Activated CD8-positive, alpha-beta memory T cell treated with anti-CD3 and anti-CD28 coated beads, Interleukin-2, amount 50 U/mL, for 4 hours (primary cell): ENCODE data around the gene THOP1.

Experiments used
- DNase-seq: peaks from one replicate; pipeline ENCODE4 v3.0.0-alpha.2; 2020

THOP1 gene

DNA sequence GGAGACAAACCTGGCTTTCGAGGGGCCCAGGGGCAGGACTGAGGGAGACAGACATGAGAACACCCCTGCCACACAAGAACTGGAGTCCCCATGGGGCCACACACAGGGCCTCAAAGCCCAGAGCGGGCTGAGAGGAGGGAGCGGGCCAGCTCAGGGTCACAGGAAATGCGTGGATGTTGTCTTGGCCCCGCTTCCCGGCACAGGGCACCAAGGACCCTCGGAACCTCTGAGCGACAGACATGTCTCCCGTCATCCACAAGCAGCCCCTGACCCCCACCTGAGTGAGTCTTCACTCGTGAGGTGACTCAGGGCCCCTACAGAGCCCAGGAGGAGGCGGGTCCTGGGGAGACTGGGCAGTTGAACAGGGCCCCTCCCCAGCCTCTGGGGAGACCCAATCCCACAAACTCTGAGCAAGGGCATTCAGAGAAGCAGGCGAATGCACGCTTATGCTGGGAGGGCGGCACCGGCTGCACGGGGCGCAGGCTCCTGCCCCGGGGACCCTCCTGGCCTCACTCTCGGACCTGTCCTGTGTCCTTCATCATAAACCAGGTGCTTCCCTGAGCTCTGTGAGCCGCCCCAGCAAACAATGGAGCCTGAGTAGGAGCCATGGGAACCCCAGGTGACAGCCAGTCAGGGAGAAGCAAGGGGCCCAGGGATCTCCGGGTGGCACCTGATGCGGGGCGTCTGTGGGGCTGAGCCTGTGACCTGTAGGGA lies 22.4 kb upstream of the THOP1 start:
- DNase-seq = no peak

DNA sequence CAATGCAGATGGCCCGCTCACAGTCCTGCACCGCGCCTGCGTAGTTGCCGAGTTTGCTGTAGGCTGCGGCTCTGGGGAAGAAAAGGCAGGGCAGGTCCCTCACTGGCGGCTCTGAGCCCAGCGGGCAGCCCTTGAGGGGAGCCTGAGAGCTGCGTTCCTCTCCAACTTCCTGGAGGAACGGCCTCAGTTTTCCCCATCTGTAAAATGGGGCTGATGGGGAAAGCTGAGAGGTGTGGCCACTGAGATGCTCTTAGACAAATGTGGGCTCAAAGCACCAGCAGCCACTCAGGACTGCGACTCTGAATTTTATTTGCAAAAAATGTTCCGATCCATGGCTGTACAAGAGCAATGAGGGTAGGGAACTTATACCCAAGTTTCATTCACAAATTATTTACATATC lies 21.6 kb upstream of the THOP1 start:
- no peak for DNase-seq

DNA sequence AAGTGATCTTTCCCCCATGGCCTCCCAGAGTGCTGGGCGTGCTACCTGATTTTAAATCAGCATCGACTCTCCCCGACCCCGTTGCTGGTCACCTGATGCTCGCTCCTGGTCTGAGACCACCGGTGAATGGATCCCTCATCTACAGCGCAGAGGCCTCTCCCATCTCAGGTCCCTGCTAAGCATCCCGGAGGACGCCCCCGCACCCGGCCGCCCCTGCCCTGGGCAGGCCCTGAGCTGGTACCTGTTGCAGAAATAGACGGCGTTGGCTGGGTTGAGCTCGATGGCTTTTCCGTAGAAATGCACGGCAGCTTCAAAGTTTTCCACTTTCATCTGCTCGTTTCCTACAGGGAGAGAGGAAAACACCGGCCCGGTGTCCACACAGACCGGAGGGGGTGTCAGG lies 20.4 kb upstream of the THOP1 start:
- no peak for DNase-seq

DNA sequence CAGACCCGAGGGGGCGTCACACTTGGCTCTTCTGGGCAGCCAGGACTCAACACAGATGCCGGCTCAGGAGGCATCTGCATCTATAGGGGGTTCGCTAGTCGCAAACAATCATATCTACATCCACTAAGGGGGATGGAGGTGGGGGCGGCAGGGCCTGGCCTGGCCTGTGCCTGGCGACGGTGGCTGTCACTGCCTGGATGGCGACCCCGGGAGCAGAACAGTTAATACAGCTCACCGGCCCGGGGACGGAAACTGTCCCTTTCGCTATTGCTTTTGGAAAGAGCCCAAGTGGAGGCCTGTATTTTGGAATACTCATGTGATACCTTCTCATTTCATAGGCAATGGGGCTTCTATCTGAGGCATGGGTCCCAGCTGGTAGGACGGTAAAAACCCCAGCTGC lies 19.9 kb upstream of the THOP1 start:
- DNase-seq = no peak

DNA sequence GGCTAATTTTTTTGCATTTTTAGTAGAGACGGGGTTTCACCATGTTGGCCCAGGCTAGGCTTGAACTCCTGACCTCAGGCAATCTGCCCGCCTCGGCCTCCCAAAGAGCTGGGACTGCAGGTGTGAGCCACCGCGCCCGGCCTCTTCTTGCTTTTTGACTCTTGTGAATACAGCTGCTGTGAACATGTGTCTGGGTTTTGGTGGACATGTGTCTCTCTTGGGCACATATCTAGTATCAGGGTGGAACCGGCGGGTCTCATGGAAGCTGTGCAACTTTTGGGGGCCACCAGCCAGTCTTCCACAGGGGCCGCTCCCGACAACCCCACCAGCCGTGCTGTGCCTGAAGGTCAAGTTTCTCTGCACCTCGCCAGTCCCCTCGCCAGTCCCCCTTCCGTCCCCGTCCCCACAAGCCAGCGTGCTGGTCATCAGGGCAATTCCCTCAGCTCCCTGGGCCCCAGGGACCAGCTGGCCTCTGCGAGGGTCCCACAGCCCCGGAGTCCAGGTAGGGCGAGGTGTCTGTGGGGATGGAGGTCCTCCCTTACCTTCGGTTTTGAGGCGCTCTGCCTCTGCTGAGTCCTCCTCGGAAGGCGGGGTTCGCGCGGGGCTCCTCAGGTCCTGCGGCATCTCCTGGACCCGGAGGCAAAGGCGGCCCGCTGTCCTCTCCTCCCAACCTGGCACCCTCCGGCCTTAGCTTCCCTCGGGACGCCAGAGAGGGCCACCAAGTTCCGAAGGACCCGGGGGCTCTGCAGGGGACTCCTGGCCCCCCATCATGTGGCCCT lies 18.5 kb upstream of the THOP1 start:
- no peak for DNase-seq

DNA sequence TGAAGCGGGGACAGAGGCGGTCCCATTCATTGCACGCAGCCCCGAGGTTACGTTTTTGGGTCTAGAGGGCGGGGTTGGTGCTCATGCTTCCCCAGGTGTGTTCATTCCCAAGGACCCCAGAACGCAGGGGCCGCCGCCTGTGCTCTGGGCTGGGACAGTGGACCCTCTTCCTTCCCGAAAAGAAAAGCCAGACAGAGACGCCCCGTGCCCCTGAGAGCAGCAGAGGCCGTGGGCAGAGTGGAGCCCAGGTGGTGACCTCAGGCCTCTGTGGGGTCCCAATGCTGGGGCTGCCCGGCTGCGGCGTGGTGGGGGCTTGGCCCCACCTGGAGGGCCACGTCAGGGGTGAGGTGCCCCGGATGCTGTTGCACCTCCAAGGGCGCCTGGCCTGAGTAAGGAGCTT lies 17.6 kb upstream of the THOP1 start:
- DNase-seq = no peak

DNA sequence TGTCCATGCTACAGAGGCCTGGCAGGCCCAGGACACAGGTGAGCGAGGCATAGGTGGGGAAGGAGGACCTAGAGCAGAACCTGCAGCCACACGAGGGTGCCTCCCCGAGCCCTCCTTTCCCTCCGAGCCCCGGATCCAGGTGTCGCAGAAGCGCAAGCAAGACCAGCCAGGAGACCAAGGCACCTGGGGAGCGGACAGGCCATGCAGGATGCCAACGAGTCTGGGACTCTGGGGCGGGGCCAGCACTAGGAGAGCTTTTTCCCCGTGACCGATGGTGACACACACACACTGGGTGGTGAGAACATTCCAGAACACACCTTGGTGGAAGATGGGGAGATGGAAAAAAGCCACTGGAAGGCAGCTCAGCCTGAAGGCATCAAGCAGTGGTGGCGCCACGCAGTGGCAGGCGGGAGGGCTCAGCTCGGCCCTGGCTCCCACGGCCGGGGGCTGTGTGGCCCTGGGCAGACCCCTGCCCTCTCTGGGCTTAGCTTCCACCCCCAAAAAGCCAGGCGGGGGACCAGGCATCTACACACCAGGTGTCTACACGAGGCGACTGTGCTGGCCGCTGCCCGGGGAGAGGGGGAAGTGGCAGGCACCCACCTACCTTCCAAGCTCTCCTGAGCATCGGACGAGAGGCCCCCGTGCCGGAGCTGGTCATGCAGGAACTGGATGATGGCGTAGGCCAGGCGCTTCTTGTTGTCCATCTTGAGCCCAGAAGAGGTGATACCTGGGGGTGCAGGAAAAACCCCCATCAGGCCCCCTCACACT lies 16.8 kb upstream of the THOP1 start:
- no peak for DNase-seq

DNA sequence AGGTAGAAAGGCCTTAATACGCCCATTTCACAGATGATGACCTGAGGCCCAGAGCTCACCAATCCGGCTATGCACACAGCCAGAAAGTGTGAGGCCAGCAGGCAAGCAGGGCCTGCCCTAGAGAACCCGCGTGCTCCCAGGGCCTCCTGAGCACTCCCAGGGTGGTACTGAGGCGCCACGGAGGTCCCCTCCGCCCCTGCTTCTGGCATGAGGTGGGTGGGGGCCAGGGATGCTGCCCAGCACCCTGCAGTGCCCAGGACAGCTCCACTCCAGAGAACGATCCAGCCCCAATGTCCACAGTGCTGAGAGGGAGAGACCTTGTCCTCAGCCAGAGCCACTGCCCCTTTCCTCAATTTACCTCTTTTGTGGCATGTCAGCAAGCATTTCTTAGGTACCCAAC lies 16.1 kb upstream of the THOP1 start:
- DNase-seq = no peak

DNA sequence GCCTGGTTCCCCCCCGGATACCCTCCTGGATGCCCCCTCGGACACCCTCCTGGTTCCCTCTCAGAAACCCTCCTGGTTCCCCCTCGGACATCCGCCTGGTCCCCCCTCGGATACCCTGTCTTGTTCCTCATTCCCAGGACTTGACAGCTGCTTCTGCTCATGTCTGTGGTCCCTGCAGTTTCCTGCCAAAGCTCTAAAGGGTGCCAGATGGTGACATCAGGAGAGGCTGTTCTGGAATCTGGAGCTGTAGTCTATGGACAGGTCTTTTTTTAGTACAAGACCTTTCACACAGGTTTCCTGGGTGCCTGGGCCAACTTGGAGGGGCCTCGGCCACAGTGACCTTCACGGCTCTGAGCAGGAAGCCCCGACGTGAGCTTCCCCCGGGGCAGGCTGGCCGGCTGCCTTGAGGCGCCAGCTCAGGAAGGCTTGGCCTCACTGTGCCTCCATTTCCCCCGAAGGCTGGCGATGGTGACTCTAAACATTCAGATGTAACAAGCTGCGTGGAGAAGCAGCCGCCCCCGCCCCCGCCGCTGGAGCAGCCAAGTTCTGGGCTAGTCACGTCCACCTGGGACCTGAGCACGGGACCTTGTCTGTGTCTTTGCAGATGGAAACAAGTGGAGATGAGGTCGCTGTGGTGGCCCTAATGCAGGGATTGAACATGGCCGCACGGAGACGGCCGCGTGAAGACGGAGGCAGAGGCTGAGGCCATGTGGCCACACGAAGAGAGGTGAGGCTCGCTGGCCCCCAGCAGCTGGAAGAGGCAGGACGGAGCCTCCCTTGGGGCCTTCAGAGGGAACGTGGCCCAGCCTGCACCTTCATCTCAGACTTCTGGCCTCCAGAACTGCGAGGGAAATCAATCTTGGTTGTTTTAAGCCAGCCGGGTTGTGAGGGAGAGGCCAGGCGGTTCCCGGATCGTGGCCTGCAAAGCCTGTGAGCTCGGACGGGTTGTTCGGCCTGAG lies 15.0 kb upstream of the THOP1 start:
- no peak for DNase-seq

DNA sequence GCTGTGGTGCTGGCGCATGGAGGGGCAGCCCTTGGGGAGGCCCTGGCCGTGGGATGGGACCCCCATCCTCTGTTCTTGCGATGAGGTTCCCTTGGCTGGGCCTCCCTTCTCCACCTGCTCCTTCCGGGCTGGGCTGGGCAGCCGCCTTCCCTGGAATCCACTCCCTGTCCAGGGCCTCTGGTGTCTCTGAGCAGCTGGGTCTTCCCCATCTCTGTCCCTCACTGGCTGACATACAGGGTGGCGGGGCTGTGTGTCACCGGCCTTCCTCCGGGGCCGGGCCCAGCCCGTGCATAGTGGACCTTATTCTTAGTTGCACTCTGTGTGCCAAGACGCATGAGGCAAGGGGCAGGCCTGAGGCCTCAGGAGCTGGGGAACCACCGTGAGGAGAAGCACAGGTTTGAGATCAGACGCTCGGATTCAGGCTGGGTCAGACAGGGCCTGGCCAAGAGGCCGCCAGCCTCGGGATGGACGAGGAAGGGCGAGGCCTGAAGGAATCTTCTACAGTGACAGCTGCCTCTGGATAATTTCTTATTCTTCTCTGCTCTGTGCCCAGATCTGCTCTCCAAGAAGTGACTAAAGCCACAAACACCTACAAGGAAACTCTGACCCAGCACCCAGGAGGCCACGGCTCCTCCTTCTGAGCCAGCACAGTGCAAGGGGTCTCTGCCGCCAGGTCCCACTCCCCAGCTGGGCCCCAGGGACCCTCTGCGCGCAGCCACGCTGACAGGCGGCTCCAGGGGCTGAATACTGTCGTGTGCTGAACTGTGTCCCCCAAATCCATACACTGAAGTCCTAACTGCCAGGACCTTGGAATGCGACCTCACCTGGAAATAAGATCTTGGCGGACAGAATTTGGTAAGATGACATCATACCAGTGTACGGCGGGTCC lies 13.3 kb upstream of the THOP1 start:
- no peak for DNase-seq

DNA sequence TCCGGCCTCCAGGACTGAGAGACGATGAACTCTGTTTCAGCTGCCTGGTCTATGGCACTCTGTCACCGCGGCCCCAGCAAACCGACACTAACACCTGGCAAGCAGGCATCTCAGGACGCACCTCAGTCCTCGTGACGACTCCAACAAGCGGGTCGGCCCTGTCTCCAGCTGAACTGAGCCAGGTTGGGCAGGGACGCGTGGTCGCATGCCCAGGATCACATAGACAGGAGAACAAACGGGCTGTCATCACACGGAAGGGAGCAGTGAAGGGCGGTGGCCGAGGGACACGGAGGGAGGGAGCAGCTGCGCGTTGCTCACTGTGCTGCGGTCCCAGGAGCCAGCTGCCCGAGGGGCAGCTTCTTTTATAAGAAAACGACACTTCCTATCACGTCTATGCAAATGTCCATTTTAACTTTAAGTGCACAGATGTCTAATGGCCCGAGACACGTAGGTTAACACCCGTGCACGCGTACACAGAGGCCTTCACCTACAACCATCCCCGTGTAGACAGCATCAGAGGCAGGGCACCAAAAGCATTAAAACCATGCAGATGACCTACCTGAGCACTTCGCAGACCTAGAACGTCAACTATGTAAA lies 11.1 kb upstream of the THOP1 start:
- DNase-seq = no peak

DNA sequence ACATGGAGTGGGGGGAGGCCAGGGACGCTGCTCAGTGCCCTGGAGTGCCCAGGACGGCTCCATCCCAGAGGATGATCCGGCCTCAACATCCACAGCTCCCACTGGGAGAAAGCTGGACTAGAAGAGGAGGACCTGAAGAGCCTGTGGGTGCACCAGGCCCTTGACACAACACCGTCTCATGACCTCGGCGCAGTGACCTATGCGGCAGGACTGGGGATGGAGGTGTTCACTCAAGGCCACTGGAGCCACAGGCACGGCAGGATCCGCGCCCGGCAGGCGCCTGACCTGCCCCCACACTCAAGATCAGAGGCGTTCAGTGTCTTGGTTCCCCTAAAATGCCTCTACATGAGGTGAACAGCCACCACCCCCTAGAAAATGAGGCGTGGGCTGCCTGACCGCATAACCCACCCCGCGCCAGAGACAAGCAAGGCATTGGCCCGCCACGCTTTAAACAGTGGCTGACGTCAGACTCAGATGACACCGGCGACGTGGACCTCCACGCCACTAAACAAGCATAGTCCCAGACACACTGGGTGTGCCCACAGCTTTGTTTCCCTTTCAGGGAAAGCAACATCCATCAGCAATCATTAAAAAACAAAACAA lies 10.2 kb upstream of the THOP1 start:
- no peak for DNase-seq

DNA sequence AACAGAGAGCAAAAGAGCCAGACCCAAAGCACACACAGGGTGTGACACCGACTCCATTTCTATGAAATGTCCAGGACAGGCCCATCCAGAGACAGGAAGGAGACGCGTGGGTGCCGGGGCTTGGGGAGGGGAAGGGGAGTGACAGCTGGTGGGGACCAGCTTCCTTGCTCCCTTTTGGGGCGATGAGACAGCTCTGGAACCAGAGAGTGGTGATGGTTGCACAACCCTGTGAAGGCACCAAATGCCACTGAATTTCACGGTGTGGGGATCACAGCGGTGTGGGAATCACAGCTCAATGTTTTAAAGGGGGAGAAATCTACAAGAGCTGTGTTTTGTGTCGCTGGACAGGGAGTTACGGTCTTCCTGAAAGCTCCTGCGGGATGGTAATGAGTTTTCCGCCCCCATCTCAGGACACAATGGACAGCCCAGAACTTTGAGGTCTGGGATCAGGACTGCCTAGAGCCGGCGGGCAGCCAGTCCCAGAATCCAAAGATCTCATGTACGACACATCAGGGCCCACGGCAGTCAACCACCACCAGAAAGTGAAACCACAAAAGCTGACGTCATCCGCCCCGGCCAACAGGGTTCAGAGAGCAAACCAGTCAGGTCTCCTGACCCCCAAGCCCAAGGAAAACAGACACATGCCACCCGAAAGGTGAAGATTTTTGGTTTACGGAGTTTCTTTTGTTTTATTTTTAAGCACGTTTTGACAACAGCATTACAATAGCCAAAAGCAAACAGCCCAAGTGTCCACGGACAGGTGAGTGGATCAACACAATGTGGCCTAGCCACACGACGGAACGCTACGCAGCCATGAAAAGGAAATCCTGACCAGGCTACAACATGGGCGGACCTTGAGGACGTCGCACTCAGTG lies 9.5 kb upstream of the THOP1 start:
- DNase-seq = peak; percentile 77

DNA sequence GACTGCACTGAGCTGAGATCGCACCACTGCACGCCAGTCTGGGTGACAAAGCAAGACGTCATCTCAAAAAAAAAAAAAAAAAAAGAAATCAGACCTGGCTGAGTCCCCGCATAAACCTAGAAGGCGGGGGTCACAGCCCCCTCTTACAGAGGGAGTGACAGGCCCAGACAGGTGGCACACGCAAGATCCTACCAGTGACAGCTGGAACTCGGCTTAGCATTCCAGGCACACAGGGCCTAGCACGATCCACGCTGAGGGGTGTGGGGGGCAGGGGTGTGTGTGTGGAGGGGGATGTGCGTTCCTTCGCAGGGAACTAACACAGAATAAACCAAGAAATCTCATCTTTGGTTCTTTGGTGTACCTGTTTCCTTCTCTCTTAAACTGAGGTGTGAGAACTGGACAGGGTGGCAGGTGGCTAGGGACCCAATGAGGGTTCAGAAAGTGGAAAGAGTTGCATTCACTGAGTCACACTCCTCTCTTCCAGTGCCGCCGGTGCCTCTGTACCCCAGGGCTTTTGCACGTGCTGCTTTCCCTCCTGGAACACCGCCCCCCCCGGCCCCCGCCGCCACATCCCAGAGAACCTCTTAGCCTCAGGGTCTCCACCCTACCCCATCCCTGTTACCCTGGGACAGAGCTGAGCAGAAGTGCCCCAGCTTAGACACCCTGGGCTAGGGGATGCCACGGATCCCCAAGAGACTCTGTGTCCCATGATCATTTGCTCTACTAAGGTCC lies 7.2 kb upstream of the THOP1 start:
- DNase-seq = no peak

DNA sequence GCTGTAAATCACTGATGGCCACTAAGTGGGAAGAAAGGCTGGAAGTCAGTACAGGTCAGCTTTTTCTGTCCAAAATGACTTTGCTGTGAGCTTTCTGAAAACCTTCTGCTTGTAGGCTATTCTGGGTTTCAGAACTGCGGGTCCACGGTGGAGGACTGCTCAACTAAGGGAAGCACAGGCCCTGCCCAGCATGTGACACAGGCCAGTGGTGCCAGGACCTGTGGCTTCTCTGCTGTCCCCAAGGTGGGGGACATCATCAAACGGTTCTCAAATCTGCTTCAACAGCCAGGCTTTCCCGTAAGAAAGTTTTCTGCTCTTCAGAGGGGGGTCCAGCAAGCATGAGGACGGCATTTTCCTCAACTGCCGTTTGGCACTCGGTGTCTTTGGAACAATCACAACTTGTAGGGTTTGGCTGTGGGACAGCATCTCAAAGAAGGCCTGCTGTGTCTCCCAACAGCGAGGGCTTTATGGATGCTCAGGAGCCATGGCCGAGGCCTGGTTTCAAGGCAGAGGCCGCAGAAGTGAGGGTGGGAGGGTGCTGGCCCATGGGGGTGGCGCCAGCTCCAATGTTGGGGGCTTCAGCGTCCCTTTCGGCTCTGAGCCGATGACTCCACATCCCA lies 6.1 kb upstream of the THOP1 start:
- DNase-seq = no peak

DNA sequence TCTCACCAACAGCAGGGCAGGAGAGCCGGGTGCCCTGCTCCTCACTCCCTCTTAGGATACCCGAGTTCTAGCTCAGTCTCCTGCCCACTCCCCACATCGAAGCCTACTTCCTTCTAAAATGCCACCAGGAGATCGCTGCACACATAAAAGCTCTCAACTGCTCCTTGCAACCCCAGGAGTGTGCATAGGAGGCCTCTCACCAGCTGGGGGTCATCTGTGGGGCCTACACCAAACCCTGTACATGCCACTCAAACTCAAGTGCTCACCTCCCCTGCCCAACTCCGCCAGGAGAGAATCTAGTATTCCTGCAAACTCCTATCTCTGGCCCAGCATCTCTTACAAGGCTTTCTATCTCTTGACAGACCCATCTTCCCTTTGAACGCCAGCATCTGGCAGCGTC lies 5.0 kb upstream of the THOP1 start:
- DNase-seq = no peak

DNA sequence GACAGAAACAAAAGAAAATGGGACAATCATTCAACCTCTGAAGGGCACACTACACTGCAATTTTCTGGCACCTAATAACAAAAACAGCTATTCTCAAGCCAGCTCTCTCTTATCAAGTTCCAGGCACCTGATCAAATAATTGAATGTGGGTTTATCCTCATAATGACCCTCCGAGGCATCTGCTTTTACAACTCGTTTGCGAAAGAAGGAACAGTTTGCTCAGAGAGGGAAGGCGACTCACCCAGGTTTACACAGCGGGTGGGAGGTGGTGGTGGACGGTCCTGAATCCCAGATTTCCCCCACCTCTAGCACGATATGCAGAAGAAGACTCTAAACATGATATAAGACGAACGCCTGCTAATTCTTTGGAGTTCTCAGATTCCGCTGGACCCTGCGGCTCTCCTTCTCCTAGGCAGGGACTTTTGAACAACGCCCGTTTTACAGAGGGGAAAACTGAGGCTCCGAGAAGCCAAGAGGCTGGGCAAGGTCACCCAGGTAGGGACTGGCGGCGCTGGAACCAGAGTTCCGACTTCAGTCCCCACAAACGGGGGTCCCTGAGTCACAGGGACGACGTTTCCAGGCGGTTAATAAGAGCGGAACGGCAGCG lies 2.9 kb upstream of the THOP1 start:
- DNase-seq = no peak
